Measurements from ENCODE around the gene NDUFAF7.

DNA sequence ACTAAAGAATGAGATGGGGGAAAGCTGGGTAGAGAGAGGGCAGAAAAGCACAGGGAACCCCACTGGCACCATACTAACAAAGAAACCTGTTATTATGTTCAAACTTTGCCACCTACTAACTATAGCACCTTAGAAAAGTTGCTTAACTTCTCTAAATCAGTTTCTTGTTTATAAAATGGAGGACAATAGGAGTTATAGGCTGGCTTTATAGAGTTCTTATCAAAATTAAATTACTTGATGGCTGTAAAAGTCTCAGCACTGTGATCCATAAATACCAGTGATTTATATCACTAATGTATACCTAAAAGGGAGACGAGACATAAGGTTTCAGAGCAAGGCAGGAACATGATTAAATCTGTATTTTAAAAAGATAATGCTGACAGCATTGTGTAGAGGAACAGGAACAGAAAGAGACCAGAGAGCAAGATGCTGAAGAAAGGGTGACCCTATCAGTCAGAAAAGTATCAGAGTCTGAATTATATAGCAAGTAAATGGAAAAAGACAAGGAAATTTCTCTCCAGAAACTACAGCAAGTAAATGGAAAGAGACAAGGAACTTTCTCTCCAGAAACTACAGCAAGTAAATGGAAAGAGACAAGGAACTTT lies 64.1 kb downstream of the NDUFAF7 start:
- TF ChIP-seq POLR2AphosphoS5 (IDR thresholded peaks at IDR 0.05): no peak
- TF ChIP-seq POLR2A (IDR thresholded peaks at IDR 0.05): no peak
